HG03565 (cell line): ENCODE measurements around the gene RPS3.
"Not testable (repeated sequence)": the region's sequence is repeated elsewhere in the genome, so short reads cannot be mapped to it uniquely, and the experiment has no call there.

Experiments used
- ATAC-seq: cut with Tn5 transposase; IDR thresholded peaks from one replicate; pipeline ENCODE4 v1.9.1; 2021; ENCODE audit warnings: mild to moderate bottlenecking, moderate library complexity; ENCODE audit not compliant: unreplicated experiment

RPS3 gene

DNA sequence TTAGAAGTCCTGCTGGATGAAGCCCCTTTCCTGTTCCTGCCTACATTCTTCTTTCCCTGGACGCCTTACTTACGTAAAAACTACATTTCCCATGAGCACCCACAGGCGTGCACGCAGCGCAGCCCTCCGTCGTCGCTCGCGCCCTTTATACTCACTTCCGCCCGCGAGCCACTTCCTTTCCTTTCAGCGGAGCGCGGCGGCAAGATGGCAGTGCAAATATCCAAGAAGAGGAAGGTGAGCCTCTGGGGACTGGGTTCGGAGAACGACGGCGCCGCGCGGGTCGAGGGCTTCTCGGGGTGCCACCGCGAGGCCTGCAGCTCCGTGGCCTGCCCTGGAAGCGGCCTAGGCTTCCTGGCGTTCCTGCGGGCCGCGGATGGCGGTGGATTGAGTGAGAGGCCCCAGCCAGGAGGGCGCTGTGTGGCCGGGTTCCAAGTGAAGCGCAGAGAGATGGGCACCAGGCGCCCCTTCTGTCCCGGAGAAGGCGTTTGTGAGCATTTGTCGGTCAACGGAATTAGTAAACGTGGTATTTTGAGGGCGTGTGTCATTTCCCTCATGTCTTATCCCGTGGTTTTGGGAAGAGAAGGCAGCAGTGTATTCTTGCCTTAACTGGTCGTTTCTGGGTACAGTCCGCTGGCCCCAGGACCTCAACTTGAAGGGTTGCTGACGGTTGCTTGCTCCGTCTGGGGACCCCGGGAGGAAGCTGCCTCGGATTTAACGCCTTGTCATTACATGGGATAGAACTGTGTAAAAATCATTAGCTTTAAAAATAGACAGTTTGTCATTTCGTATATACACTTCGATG lies at the start of gene RPS3:
Gene RPS3, plus strand, starts transcription at position 175 of the 802 bp plus-strand sequence. Its CDS starts 30 bp downstream, at position 205.
- ATAC-seq: peak; percentile 88

DNA sequence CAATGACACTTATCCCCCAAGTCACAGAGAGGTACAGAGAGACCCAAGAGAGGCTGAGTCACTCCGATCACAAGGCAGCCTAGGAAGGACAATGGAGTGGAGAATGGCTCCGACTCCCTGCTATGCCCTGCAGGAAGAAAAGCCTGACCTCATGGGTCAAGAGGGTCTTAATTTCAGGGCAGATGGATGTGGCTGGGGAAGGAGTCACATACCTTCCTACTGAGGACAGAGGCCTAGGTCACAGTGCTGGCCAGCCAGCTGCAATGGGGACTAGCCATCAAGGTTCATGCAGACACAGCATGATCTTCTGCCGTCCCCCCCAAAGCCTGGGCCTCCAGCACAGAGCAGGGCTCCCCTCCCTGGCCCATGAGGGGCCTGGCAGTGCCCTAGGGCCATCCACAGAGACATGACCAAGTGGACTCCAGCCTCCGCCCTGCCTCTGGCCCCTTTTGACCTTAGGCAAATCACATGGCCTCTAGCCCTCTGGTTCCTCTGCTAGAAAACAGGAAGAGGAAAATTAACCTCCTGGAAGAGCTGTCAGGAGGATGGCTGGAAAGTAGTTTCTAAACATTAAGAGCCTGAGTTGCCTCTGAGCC lies 49.7 kb upstream of the RPS3 start:
- ATAC-seq: no peak

DNA sequence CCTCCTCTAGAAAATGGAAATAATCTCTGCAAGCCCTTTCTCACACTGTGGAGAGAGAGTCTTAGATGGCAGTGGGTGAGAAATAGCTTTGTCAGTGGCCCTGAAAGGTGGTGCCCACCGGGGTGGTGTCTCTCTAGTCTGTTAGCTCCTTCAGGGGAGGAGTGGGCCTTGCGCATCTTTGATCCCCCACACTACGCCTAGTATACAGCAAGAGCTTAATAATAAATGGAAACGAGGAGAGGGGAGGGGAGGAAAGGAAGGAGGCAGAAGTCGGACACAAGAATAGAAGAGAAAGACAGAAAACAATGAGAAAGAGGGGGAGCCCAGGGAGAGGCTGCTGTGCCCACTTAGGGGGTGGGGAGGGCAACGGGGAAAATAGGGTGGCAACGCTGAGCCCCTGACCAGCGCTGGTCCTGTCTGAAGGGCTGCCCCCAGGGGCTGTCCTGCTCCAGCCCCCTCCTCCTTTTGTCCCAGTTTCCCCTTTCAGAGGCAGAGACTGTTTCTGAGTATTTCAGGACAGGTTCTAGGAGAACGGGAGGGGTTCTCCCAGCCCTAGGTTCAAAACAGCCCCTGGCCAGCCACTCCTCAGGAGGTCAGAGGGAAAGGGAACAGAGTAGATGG lies 49.1 kb upstream of the RPS3 start:
- no peak for ATAC-seq

DNA sequence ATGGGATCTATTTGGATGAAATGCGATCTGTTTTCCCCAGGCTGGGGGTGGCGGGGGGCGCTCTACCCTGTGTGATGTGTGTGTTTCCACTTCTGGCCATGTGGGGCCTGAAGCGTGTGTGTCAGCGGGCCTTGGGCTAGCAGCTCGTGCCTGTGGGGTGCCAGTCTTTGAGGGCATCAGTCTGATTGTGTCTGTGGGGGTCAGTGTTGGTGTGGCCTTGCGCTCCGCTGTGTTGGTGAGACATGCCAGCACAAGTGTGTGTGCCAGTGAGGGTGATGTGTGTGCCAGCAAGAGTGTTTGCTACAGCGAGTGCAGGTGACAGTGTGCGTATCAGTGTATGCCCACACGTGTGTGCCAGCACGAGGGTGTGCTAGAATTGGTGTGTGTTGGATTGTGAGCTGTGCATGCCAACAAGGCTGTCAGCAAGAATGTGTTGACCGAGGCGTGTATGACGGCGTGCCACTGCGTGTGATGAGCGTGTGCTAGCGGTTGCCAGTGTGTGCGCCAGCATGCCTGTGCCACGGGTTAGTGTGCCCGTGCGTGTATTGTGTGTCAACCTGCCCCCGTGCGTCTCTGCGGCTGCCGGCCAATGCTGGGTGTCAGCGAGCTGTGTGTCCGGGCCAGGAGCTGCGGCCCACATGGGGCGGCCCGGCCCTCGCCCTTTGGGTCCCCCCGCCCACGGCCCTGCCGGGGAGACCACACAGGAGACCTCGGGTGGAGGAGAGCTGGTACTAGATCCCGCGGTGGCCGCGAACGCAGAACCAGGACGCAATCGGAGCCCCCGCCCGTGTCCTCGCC lies 48.4 kb upstream of the RPS3 start:
- ATAC-seq: no peak

DNA sequence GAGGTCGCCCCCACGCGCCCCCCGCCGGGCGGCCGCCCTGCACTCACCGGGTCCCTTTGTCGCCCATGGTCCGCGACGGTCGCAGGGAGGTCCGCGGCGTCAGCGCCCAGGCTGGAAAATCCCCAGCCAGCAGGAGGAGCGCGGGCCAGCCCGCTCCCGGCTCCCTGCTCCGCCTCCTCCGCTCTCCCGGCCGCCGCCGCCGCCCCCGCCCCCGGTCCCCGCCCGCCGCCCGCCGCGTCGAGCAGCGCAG lies 47.9 kb upstream of the RPS3 start, which contains the start of gene ARRB1:
Gene ARRB1, minus strand, starts transcription at position 121 of the 250 bp plus-strand sequence. Its CDS starts 54 bp downstream, at position 67.
- no peak for ATAC-seq

DNA sequence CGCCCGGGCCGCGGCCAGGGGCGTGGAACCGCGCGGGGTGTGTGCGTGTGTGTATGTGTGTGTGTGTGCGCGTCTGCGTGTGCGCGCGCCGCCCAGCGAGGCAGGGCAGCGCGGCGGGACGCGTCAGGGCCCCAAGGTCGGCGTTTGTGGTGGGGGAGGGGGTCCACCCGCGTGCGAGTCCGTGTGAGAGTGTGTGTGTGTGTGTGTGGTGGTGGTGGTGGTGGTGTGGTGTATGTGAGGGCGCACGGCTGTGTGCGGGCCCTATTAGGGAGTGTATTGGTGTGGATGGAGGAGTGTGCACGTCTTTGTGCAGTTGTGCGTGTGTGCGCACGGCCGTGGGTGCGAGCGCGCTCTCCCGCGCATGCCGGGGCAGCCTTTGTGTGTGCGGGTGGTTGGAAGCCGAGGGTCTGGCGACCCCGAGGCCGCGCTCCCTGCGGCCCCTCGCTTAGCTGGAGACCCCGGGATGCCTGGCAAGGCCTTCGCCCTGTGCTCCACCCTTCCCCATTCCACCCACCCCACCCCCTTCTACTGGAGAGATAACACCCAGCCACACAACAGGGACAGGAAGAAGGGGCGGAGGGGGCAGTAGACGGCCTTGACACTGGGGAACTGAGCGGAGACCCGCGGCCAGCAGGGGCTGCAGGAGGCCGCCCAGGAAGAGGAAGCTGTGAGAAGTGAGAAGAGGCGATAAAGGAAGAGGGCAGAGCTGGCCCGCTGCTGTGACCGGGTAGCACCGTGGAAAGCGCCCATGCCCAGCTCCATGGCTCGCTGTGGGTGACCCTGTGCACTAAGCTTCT lies 47.3 kb upstream of the RPS3 start:
- ATAC-seq: no peak

DNA sequence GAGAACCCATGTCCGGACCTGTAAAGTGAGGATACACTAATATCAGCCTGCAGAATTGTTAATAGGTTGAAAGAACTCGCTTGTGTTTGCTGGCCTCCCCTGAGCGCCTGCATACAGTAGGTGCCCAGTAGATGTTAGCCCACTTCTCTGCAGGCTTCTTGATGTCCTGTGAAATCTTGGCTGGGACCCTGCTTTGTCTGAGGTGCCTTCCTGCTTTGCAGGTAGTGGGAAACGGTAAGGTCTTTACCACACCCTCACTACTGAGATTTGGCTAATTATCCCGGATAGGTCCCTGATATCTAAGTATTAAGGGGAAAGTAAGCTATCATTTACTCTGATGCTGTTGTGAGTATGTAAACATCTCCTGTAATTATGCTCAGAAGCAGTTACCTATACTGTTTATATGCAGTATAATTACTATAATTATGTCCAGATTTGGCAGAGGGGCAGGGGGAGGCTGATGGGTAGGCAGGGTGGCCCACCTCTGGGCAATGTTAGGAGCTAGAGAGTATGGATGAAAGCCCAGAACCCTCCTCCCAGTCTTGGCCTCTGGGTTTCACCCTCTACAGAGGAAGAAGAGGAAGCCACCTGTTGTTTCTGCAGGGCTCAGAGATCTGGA lies 46.6 kb upstream of the RPS3 start:
- no peak for ATAC-seq

DNA sequence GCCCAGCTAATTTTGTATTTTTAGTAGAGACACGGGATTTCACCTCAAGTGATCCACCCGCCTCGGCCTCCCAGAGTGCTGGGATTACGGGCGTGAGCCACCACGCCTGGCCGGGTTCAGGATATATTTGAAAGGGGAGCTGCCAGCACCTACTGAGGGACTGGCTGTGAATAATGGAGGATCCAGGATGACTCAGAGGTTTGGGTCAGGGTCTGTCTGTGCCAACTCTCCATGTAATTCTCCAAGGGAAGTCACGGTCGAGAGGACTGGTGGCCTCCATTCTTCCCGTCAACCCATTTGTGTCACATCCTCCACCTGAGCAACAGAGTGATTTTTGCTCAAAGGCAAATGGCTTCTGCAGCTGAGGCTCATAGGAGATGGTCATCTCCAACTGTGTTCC lies 44.3 kb upstream of the RPS3 start:
- ATAC-seq: no peak

DNA sequence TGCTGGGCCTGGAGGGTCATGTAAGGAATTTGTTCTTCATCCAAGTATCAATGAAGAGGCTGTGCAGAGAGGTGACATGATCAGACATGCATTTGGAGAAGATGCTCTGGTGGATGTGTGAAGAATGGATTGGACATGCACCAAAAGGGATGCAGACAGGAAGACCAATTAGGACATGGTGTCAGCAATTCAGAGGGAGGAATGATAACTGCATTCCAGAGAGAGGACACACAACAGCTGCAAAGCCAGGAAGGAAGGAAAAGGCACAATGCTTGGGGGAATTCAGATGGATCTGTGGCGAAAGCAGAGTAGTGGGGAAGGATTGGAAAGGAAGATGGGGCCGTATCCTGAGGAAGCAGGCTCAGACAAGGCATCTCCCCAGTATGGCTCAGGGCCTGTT lies 42.7 kb upstream of the RPS3 start:
- ATAC-seq: no peak

DNA sequence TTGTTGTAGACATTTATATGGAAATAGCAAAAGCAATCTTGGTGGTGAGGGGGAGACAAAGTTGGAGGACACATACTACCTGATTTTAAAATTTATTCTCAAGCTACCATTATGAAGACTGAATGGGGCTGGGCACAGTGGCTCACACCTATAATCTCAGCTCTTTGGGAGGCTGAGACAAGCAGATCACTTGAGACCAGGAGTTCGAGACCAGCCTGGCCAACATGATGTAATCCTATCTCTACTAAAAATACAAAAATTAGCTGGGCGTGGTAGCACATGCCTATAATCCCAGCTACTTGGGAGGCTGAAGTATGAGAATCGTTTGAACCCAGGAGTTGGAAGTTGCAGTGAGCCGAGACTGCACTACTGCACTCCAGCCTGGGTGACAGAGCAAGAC lies 37.0 kb upstream of the RPS3 start:
- ATAC-seq: not testable (repeated sequence)

DNA sequence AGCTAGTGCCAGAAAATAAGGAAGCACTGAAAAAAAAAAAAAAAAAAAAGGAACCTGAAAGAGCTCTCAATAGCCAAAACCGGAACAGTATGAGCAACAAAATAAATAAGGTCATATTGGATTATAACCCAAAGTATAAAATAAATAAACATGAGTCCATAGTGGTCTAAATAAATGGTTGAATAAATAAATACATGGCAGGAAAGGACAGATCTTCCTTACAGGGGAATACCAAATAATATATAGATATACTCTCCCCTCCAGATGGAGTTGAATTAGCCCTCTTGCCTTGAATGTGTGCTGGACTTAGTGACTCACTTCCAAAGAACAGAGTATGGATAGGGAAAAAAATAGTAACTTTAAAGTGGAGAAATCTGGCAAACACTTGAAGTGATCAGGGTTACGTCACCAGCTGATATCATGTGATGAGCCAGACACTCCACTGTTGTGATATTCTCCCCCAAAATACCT lies 33.6 kb upstream of the RPS3 start:
- ATAC-seq: no peak

DNA sequence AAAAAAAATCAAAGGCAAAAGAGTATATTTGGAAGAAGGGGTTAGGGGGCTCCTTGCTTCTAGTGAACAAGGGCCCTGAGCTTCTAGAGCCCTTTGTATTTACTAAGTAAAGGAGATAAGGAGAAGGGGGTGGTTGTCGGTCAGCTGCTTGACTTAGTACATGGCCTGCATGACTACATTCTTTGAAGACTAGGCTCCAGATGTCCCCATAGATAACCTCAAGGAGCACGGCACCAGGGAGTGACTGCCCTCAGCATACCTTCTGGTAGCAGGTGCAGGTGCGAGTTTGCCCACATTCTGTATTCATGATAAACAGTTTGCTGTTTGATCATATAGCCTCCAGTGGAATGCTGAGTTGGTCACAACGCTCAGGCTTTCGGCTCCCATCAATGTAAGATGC lies 32.5 kb upstream of the RPS3 start:
- not testable (repeated sequence) for ATAC-seq

DNA sequence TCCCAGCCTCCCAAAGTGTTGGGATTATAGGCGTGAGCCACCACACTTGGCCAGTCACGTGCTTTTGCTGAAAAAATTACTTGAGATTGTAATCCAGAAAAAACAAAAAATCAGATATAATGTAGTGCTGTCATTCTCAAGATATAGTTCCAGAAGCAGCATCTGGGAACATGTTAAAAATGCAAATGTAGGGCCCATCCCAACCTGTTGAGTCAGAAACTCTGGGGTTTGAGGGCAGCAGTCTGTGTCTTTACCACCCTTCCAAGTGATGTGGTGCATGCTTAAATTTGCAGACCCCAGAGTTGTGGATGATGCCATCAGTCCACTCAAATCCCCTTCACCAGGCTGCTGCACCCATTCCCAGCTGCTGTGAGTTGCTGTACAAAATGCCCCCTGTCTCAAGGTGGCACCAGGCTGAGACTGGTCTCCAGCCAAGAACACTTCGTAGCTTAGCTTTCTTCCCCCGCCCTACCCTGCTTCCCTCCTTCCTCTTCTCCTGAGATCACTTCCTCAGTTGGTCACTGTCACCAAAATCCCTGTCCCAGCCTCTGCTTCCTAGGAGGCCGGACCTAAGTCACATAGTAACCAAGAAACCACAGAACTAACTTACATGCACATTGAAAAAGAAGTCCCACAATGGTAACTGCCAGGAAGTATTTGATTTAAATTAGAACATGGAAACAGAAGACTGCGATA lies 29.6 kb upstream of the RPS3 start:
- ATAC-seq: no peak

DNA sequence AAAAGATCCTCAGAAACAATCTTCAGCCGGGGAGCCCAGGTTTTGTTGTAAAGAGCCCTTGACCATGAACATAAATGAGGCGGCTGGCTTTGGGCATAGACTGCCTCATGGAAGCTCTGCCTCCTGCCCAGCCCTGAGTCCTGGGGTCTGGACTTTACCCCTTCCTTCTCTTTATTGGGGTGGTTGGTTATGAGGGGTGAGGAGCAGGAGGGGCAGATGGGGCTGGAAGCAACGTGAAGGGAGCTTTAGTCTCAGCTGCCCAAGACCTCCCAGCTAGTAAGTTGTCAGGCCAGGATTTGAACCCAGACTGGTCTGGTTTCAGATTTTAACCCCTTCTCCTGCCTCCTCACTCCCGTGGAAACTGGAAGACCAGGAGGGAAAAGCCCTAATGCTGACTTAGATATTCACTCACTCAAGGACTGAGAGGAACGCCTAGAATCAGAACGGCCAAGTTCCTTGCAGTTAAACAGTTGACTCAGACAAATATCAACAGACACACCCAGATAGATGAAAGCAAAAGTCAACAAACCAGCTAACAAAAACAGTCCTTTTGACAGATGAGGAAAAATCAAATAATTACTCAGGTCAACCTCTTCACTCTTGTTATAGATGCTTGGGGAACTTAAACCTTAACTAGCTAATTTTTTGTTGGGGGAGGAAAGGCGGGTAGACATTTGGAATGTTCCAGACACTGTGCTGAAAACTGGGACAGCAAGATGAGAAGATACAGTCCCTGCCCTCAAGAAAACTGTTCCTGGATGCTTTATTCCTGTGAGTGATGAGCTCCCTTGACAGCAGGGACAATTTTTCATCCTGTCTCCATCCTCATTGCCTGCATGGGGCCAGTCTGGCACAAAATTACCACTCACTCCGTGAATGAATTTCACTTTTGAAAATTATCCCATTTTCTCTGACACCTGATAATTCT lies 27.1 kb upstream of the RPS3 start:
- no peak for ATAC-seq

DNA sequence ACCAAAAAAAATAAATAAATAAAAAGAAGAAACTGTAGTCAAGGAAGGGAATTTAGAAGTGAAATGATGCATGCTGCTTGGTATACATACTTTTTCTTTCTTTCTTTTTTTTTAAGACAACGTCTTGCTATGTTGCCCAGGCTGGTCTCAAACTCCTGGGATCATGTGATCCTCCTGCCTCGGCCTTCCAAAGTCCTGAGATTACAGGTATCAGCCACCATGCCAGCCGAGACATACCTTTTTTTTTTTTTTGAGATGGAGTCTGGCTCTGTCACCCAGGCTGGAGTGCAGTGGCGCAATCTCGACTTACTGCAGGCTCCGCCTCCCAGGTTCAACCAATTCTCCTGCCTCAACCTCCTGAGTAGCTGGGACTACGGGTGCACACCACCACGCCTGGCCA lies 26.1 kb upstream of the RPS3 start:
- no peak for ATAC-seq

DNA sequence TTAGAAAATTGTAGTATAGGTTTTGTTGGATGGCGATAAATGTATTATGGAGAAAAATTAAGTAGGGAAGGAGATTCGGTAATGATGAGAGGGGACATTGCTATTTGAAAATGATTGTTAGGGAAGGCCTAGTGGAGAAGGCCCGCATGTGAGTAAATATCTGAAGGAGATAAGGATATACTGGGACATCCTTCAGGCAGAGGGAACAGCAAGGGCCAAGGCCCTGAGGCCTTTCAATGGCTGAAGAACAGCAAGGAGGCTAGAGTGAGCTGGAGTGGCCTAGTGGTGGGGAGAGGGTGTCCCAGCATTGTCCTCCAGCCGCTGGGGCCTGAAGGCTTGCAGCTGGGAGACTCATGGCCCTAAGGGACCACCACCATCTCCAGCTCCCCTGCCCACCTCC lies 24.7 kb upstream of the RPS3 start:
- no peak for ATAC-seq

DNA sequence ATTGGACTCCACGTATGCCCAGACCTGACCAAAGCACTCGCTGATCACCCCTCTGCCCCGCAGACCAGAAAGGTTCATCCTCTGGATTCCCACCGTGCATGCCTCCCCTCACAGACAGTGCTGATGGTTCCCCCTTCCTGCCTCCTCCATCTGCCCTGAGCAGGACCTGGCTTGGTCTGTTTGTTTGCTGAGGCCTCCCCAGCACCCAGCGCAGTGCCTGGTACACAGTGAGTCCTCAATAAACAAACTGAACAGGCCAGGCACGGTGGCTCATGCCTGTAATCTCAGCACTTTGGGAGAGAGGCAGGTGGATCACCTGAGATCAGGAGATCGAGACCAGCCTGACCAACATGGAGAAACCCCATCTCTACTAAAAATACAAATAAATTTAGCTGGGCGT lies 23.7 kb upstream of the RPS3 start:
- no peak for ATAC-seq

DNA sequence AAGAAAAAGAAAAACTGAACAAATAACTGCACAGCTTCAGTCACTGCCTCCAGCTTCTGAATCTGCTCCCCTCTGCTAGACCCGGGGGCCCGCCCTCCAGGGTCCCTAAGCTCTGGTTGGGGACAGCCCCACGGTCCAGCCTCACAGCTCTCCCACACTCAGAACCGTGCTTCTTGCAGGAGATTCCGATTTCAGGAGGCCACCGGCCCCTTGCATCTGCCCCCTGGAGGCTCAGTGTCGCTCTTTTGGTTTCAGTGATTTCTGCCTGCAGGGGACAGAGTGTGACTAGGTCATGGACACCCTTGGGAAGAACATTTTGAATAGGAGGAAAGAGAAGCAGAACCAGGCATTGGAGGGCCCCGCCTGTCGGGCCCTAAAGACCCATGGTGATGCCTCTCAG lies 23.1 kb upstream of the RPS3 start:
- ATAC-seq: no peak

DNA sequence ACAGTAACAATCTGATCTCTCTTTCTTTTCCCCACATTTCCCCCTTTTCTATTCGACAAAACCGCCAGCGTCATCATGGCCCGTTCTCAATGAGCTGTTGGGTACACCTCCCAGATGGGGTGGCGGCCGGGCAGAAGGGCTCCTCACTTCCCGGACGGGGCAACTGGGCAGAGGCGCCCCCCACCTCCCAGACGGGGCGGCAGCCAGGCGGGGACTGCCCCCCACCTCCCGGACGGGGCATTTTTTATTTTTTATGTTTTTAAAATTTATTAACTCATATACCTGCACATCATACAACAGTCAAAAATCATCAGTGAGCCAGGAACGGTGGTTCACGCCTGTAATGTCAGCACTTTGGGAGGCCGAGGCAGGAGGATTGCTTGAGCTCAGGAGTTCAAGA lies 20.5 kb upstream of the RPS3 start:
- ATAC-seq: not testable (repeated sequence)
